Measurements from ENCODE around the gene ATP8B4.

DNA sequence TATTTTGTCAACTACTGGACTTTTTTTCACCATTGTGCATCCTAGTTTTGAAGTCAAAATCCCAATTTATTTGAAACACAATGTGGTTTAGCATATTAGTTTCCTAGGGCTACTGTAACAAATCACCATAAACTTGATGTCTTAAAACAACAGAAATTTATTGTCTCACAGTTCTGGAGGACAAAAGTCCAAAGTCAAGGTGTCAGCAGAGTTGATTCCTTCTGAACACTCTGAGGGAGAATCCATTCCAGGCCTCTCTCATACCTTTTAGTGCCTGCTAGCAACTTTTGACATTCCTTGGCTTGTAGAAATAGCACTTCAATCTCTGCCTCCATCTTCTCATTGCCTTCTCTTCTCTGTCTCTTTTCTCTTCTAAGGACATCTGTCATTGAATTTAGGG is 48.1 kb upstream of the ATP8B4 start:
- TF ChIP-seq CTCF (IDR thresholded peaks at IDR 0.05) (no peak), POLR2A (IDR thresholded peaks at IDR 0.05) (no peak)

All from prostate gland (tissue), 2 donors.